ENCODE measurements around the gene RHOF. TPM values are rescaled to one million over a fixed set of nuclear protein-coding genes. Genes with fewer than 3 reads are reported as not detected.

Gene RHOF
- total and polyA plus RNA-seq, 2 of the 13 experiments (the other 11 are each of a cell fraction or from before 2014, with no cell fraction given), result 14.6 to 32.2 TPM

GRCh38 chr12:121748571-121749265, 44.8 kb downstream of the RHOF start (continued):
- TF ChIP-seq STAT6 (CRISPR knock-in tag; IDR thresholded peaks at IDR 0.05; ENCODE audit: borderline replicate concordance) (no peak), NBN (conservative IDR thresholded peaks at IDR 0.05) (no peak), NR0B2 (CRISPR knock-in tag; IDR thresholded peaks at IDR 0.05) (0 out of 2 replicates have a peak, but pooled peaks have one; percentile 40), KLF6 (CRISPR knock-in tag; IDR thresholded peaks at IDR 0.05) (peak; percentile 23; the same call in 1 of the 2 replicates), MYC (CRISPR knock-in tag; IDR thresholded peaks at IDR 0.05; ENCODE audit: borderline replicate concordance) (no peak; the same call in 1 of the 2 replicates), CAMTA2 (CRISPR knock-in tag; IDR thresholded peaks at IDR 0.05; ENCODE audit: borderline replicate concordance) (no peak), ERF (CRISPR knock-in tag; IDR thresholded peaks at IDR 0.05) (peak; percentile 45; the same call in 1 of the 2 replicates), KDM5B (CRISPR knock-in tag; IDR thresholded peaks at IDR 0.05; ENCODE audit: borderline replicate concordance) (0 out of 2 replicates have a peak, but pooled peaks have one; percentile 31), FOSL1 (CRISPR knock-in tag; IDR thresholded peaks at IDR 0.05; ENCODE audit: borderline replicate concordance) (no peak), NAIF1 (CRISPR knock-in tag; IDR thresholded peaks at IDR 0.05; ENCODE audit: borderline replicate concordance) (no peak), ZNF574 (CRISPR knock-in tag; IDR thresholded peaks at IDR 0.05) (no peak), THAP7 (CRISPR knock-in tag; IDR thresholded peaks at IDR 0.05) (no peak), ARID5B (CRISPR knock-in tag; IDR thresholded peaks at IDR 0.05) (peak; percentile 60), ZSCAN5A (CRISPR knock-in tag; IDR thresholded peaks at IDR 0.05; ENCODE audit: borderline replicate concordance) (no peak), SOX6 (IDR thresholded peaks at IDR 0.05) (no peak), SOX6 (CRISPR knock-in tag; IDR thresholded peaks at IDR 0.05) (peak; percentile 68)

Measured in HepG2 (cell line).